Erythroblast (primary cell): ENCODE results near the gene NPPB.
"Not testable (repeated sequence)": the region's sequence is repeated elsewhere in the genome, so short reads cannot be mapped to it uniquely, and the experiment has no call there.

Experiments used
- DNase-seq, 2 experiments: peaks; one replicate each; lab custom pipeline; 2025; lab: John Stamatoyannopoulos, UW
- GATA1 ChIP-seq: IDR thresholded peaks from 2 replicates; pipeline ENCODE4 v1.6.1; 2011; ENCODE audit warnings: low read depth, mild to moderate bottlenecking, control low read depth, low read length, moderate library complexity
- POLR2A ChIP-seq: IDR thresholded peaks from 2 replicates; pipeline ENCODE4 v1.6.1; 2011; ENCODE audit warnings: mild to moderate bottlenecking, low read length

The NPPB gene

GRCh38 chr1:11858613-11858967 lies at the start of gene NPPB:
Gene NPPB (minus strand): TSS chr1:11858945. CDS start chr1:11858833, 112 bp downstream.
- DNase-seq = no peak
- no peak for TF ChIP-seq GATA1
- no peak for TF ChIP-seq POLR2A

- DNase-seq = peak; percentile 95
- TF ChIP-seq POLR2A (peak; percentile 100), GATA1 (no peak)
Observed at GRCh38 chr1:11908095-11908675, 49.4 kb upstream of the NPPB start.

GRCh38 chr1:11907275-11908094 lies 48.7 kb upstream of the NPPB start:
- DNase-seq = peak; percentile 97

DNA sequence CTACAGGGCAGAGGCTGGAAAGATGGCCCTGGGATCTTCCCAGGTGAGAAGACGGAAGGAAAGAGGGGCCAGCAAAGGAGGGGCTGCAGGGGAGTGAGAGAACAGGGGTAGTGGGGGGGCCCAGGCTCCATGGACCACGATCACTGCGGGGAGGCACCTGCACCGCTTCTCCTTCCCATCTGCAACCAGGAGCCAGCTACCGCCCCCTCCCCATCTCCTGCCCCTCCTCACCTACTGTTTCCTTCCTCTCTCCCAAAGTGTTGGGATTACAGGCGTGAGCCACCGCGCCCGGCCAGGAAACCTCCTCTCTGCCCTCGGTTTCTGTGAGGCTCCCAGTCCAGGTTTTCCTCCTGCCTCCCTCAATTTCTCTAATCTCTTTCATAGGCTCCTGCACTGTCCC lies 48.1 kb upstream of the NPPB start:
- no peak for TF ChIP-seq GATA1
- no peak for TF ChIP-seq POLR2A
- DNase-seq = no peak

More at GRCh38 chr1:11907275-11908094, 48.7 kb upstream of the NPPB start:
- TF ChIP-seq GATA1 = no peak
- TF ChIP-seq POLR2A = no peak

DNA sequence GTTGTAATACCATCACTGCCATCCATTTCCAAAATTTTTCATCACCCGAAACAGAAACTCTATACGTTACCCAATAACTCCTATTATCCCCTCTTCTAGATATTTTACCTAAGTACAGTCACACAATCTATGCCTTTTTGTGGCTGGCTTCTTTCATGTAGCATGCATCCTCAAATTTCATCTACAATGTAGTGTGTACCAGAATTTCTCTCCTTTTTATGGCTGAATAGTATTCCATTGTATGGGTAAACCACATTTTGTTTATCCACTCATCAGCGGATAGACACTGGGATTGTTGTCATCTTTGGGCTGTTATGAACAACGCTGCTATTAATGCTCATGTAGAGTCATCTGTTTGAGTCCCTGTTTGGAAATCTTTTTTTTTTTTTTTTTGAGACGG lies 46.2 kb upstream of the NPPB start:
- TF ChIP-seq GATA1 (no peak), POLR2A (no peak)
- no peak for DNase-seq

DNA sequence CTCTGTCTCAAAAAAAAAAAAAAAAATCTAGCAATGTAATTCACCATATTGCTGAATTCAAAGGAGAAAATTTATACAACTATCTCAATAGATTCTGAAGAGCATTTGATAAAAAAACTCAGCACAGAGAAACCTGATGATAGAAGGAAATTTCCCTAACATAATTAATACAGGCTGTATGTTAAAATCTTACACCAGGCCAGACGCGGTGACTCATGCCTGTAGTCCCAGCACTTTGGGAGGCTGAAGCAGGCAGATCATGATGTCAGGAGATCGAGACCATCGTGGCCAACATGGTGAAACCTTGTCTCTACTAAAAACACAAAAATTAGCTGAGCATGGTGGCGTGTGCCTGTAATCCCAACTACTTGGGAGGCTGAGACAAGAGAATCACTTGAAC lies 45.4 kb upstream of the NPPB start:
- not testable (repeated sequence) for DNase-seq

DNA sequence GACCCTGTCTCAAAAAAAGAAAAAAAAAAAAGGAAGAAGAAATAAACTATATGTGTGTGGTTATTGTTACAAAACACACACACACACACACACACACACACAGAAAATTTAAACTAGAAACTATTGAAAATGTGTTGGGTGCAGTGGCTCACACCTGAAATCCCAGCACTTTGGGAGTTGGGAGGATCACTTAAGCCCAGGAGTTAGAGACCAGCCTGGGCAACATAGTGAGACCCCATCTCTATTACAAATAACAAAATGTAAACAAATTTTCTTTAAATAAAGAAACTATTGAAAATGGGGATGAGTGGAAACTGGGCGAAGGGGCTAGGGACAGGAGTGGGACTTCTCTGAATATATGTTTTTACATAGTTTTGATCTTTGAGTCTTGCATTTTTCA lies 44.5 kb upstream of the NPPB start:
- TF ChIP-seq POLR2A = no peak
- no peak for TF ChIP-seq GATA1
- no peak for DNase-seq

DNA sequence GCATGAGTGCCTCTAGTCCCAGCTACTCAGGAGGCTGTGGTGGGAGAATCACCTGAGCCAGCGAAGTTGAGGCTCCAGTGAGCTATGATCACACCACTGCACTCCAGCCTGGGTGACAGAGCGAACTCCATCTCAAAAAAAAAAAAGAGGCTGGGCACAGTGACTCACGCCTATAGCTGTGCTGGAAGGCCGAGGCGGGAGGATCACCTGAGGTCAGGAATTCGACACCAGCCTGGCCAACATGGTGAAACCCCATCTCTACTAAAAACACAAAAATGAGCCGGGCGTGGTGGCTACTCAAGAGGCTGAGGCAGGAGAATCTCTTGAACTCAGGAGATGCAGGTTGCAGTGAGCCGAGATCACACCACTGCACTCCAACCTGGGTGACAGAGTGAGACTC lies 42.7 kb upstream of the NPPB start:
- not testable (repeated sequence) for DNase-seq

DNA sequence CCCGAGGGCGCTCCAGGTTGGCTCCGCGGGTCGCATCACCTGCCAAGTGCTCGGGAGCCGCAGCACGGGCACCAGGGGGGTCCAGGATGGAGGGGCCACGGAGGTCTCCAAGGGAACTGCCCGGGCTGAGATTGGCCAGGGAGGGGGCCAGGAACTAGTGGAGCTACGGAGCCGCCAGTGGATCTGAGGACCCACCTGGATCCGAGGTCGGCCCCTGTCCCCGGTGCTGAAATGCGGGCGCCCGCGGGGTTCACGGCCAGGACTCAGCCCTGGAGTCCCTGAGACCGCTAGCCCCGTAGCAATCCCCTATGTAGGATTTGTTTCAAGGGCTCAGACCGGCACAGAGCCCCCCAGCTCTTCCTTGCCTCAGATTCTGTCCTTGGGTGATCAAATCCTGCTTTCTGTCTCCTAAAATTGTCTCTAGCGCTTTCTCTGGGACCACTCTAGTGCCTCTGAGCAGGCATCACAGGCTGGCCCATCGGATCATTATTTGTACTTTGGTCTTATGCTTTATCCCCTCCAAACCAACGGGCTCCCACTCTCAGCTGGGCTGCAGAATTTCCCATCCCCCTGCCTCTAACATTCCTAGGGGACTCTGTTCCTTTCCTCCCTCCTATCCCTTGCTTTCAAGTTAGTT lies 40.2 kb upstream of the NPPB start:
- peak in 1 of 2 experiments; percentile 18 for DNase-seq
- TF ChIP-seq POLR2A (no peak), GATA1 (no peak)

DNA sequence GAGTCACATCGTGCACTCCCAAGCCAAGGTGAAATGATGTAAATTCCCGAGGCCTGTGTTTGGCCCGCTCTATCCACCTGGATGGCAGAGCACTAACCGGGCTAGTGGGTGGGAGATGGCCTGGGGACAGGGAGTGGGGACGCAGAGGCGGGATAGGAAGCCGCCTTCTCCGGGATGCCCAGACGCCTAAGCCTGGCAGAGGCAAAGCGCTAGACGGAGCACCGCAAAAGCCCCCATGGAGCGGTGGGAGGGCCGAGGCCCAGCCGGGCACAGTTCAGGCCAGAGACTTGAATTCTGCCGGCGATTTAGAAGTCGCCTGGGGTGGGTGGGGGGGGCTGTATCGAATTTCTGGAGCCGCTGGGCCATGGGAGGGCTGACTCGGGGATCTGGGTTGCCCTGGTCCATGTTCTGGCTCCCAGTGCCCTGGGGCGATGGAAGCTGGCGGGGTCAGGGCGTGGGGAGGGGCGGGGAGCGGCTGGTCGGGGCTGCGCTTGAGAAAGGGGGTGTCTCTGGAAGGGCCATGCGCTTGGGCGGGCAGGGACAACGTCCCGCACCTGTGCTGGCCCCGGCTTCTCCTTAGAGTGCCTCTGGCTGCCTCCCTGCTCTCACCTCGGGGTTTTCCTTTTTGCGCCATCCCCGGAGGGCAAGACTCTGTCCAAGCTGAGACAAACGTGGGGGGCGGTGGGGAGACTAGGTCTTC lies 39.5 kb upstream of the NPPB start:
- no peak for DNase-seq
- TF ChIP-seq POLR2A (no peak), GATA1 (no peak)

DNA sequence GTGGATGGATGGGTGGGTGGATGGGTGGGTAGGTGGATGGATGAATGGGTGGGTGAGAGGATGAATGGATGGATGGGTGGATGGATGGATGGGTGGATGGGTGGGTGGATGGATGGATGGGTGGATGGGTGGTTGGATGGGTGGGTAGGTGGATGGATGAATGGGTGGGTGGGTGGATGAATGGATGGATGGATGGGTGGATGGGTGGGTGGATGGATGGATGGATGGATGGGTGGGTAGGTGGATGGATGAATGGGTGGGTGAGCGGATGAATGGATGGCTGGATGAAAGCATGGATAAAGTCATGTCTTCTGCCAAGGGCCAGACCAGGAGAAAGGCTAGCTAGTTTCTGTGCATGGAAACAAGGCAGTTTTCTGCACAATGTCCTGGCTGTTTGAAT lies 35.8 kb upstream of the NPPB start:
- DNase-seq = not testable (repeated sequence)

GRCh38 chr1:11893907-11894251 lies 35.1 kb upstream of the NPPB start:
- TF ChIP-seq GATA1 (no peak), POLR2A (no peak)
- DNase-seq = peak; percentile 65 to 84

GRCh38 chr1:11891433-11892186 lies 32.9 kb upstream of the NPPB start:
- TF ChIP-seq GATA1 (no peak), POLR2A (no peak)
- DNase-seq = no peak

DNA sequence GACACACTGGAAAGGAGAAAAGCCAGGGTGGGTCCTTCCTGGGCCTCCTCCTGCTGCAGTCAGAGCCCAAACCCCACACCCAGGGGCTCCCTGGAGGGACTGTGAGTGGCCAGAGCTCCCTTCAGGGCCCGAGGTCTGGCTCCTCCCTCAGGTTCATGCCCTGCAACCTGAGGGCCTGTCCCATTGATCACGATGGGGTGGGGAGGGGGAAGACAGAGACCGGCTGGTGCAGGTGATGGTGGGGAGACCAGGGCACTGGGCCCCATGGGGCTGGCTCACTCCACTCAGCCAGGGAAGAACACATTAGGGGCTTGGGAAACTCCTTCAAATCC lies 30.1 kb upstream of the NPPB start:
- DNase-seq = no peak
- TF ChIP-seq POLR2A = no peak
- no peak for TF ChIP-seq GATA1
